22Rv1 (cell line): ENCODE data around the gene SDK1.

ENCODE experiments used
- H3K27ac ChIP-seq: fragments of 450-650 bp; 2 replicates; pipeline ENCODE4 v1.5.1; 2017
- ZFX ChIP-seq: fragments of 450-650 bp; IDR thresholded peaks from 2 replicates; pipeline ENCODE4 v1.6.1; 2017; ENCODE audit warnings: antibody characterized with exemption, borderline replicate concordance
- TF ChIP-seq, protein P1 (sequence below): fragments of 450-650 bp; IDR thresholded peaks from 2 replicates; pipeline ENCODE4 v1.5.1; 2017; ENCODE audit warnings: mild to moderate bottlenecking

The SDK1 gene

DNA sequence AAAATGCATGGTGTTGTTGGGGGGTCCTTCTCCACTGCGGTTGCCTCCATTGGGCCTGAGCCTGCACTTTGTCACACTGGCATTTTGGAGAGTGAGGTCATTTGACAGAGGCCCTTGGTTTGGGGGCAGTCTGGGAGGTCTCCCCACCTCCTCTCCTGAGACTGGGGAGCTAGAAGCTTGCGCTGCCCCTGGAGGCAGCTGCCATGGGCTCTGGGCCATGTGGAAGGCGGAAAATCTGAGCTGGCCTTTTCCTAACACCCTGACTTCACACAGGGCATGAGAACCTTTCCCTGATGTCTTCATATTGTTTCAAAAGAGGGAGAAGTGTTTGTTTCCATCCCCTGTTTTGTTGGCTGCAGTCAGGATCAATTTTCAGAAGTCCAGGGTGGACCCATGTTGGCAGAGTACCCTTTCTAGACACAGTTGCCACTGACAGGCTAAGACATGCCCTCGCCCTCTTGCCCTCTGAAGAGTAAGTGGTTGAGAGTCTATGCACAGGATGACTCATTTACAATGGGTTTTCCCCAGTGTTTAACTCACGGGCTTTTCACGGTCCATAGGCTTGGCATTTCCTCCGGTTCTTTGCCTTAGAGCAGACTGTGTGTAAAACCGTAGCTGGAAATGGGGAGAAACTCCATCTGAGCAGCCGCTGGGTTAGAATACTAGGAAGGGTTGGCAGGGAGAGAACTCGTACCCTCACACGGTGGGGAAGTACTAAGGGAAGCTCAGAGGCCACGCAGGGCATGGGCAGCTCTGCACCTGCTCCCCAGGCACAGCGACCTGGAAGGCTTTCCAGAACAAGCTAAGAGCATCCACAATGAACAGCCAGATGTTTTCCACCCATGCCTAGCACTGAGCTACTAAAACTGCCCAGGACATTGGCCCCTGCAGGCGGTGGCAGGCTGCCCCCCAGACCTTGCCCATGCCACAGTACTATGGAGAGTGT is 655.0 kb downstream of the SDK1 start:
- no peak overlapping the region for H3K27ac ChIP-seq
- TF ChIP-seq ZFX: no peak
- TF ChIP-seq, protein P1, sequence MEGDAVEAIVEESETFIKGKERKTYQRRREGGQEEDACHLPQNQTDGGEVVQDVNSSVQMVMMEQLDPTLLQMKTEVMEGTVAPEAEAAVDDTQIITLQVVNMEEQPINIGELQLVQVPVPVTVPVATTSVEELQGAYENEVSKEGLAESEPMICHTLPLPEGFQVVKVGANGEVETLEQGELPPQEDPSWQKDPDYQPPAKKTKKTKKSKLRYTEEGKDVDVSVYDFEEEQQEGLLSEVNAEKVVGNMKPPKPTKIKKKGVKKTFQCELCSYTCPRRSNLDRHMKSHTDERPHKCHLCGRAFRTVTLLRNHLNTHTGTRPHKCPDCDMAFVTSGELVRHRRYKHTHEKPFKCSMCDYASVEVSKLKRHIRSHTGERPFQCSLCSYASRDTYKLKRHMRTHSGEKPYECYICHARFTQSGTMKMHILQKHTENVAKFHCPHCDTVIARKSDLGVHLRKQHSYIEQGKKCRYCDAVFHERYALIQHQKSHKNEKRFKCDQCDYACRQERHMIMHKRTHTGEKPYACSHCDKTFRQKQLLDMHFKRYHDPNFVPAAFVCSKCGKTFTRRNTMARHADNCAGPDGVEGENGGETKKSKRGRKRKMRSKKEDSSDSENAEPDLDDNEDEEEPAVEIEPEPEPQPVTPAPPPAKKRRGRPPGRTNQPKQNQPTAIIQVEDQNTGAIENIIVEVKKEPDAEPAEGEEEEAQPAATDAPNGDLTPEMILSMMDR: no peak

DNA sequence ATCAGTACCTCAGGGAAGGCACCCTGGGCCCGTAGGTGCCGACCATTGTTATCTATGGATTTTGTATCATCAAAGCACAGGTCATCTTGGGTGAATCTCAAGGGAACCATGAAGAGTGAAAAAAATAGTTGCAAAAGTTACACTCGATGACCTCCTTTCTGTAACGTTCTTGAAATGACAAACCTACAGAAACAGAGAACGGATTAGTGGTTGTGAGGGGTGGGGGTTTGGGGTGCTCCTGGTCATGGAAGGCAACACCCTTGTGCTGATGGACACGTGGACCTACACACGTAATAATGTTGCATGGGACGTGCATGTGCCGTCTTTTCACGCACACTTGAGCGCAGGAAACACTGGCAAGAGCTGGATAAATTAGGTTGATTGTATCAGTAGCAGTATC is 655.9 kb downstream of the SDK1 start:
- H3K27ac ChIP-seq: no peak overlapping the region
- TF ChIP-seq, protein P1: no peak
- TF ChIP-seq ZFX: no peak

DNA sequence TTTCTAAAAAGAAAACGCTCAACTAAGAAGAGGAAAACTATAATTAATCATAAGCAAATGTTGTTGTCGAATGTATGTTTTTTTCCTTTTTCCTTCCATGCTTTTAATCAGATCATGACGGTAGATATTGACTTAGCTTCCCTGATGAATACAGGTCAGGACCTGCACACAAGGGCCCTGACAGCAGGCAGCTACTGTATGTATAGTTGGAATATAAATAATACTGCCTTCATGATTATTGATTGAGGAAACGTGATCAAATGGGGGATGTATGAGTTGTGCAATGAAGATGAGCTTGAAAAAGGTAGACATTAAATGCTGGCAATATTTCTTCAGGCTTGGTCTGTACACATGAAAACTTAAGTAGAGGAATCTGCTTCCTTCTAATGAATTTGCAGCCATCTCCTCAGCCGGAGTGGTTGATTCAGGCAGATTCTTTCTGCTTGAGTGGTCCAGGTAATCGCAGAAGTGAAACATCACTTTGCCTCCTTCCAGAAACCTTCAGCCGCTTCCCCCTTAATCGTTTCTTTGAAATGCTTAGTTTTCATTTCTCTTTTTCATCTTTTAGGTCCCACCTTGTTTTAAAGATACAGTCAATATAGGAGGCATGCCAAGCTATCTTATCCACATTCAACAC is 656.5 kb downstream of the SDK1 start:
- no peak for TF ChIP-seq ZFX
- TF ChIP-seq, protein P1: no peak

DNA sequence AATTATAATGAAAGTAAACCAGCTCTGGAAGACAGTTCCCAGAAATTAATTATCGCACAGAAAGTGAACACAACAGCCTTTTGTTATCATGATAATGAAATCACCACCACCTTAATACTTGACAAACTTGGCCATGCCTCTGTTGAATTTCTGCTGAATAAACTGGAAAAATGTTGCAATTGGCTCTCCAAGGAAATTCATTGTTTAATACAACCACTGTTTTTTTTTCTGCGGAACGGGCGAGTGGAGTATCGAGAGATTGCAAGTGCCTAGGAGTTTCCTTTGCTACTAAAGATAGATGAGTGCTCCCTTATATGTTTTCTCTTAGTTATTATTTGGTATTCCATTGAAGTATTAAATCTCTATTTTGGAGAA is 657.0 kb downstream of the SDK1 start:
- TF ChIP-seq ZFX: no peak
- TF ChIP-seq, protein P1: no peak
- H3K27ac ChIP-seq: no peak overlapping the region

More for the DNA sequence above, 656.5 kb downstream of the SDK1 start:
- H3K27ac ChIP-seq: no peak overlapping the region

DNA sequence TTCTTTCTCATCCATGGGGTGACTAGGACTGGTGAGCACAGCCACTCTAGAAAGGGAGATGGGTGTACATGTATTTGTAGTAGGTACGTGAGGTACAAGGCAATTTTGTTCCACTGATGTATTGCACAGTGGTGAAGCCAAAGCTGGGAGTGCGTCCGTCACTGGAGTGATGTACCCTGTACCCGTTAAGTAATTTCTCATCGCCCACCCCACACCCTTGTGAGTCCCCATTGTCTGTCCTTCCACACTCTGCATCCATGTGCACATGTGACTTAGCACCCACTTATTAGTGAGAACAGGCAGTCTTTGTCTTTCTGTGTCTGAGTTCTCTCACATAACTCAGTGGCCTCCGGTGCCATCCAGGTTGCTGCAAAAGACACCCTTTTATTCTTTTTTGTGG is 658.3 kb downstream of the SDK1 start:
- TF ChIP-seq ZFX: no peak
- TF ChIP-seq, protein P1: no peak
- H3K27ac ChIP-seq: no peak overlapping the region

DNA sequence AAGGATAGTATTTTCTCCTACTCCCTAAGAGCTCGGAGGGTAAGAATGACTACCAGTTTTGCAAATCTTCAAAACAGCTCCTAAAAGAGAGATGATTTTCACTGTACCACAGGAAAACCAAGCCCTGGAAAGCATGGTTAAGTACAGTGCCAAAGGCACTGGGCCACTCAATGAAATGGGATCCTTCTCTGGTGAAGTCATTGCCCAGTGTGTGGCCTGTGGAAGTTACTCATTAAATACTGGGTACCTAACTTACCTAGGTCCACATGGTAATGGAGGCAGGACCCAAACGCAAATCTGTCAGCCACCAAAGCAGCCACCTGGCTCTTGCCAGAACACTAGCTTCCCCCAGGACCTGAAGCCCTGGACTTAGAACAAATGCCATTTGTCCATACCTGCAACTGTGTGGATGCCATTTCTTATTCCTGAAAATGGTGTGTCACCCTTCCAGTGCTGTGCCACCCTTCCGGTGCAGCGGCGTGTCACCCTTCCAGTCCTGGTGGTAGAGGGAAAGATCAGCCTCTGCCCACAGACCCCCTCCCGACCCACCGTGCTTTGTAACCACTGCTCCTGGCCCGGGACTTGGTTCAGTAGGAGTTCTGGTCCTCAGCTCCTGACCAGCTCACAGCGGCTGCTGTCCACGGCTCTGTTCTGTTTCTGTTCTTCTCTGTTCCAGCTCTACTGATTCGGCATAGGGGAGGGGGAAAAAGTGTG is 659.2 kb downstream of the SDK1 start:
- no peak overlapping the region for H3K27ac ChIP-seq
- TF ChIP-seq ZFX: no peak
- TF ChIP-seq, protein P1: no peak
